K562 (cell line): ENCODE data around the gene SPATA2. TPM values are rescaled to one million over a fixed set of nuclear protein-coding genes. Genes with fewer than 3 reads are reported as not detected.

Experiments used
- ATAC-seq: fragments of 200-7000 bp; cut with Tn5 transposase; 3 replicates; pipeline ENCODE4 v1.9.1; 2020; ENCODE audit warnings: moderate library complexity
- Bru-seq: library from RNA; stranded (reverse); fragments of 400-500 nt; gene quantifications from one replicate; lab custom pipeline; 2021; lab: Mats Ljungman, UMichigan
- BruChase-seq, 2 experiments: library from RNA; stranded (reverse); fragments of 400-500 nt; gene quantifications; one replicate each; lab custom pipeline; 2021; lab: Mats Ljungman, UMichigan
- BruUV-seq: library from RNA; stranded (reverse); fragments of 400-500 nt; replicated peaks from 2 replicates; lab custom pipeline; 2021; lab: Mats Ljungman, UMichigan
- CTCF ChIA-PET: fragments of 300-600 bp; formaldehyde crosslinking; extraction: SDS; loops from one replicate; lab custom pipeline; 2021; ENCODE audit warnings: low intra/inter-chr PET ratio; lab: Yijun Ruan, JAX
- POLR2A ChIA-PET: fragments of 300-600, 350-650 bp; sonication (Branson Sonifier 250); formaldehyde crosslinking; extraction: SDS; loops from one replicate; lab custom pipeline; 2021; ENCODE audit warnings: antibody characterized with exemption, inconsistent platforms; lab: Yijun Ruan, JAX
- DNase-seq, 4 experiments: peaks; one replicate each; pipeline versions ENCODE4 v3.0.0 to v3.0.0-alpha.2; 2011 to 2018; ENCODE audit warnings: low spot score in 3 of 4, mixed read lengths in 3 of 4; ENCODE audit errors: extremely low read depth in 1 of 4
- FAIRE-seq: peaks from 2 replicates; lab custom pipeline; 2011; peaks lifted over from hg19 to GRCh38; lab: Jason Lieb, UNC
- H2AFZ ChIP-seq: 2 replicates; pipeline ENCODE4 v1.6.0; 2011; ENCODE audit warnings: low read depth, low read length, control low read depth, inconsistent platforms
- H3K27ac ChIP-seq: fragments of 200-600 bp; 3 replicates; pipeline ENCODE4 v1.8.0; 2011; ENCODE audit warnings: low read depth, mild to moderate bottlenecking, control low read depth, inconsistent platforms, low read length, moderate library complexity, mixed read lengths; ENCODE audit errors: extremely low read depth
- H3K27me3 ChIP-seq, 2 experiments: fragments of 300-600 bp in 1 of 2; 2 replicates in 1 of 2; 3 replicates in 1 of 2; pipeline versions ENCODE4 v1.6.0 to v1.8.0; 2011; ENCODE audit warnings: inconsistent platforms in 2 of 2, low read length in 2 of 2, mild to moderate bottlenecking in 1 of 2, mixed read lengths in 1 of 2, moderate library complexity in 1 of 2; ENCODE audit not compliant: control insufficient read depth in 2 of 2, insufficient read depth in 2 of 2
- H3K36me3 ChIP-seq: fragments of 300-600 bp; 3 replicates; pipeline ENCODE4 v1.8.0; 2011; ENCODE audit warnings: mild to moderate bottlenecking, low read length, inconsistent platforms; ENCODE audit not compliant: control insufficient read depth, insufficient read depth
- H3K4me1 ChIP-seq, 2 experiments: fragments of 200-600 bp in 1 of 2; replicated peaks in 1 of 2; 2 replicates in 1 of 2; 3 replicates in 1 of 2; pipeline versions ENCODE4 v1.5.1 to v1.8.0; 2011; ENCODE audit warnings: inconsistent platforms in 2 of 2, low read length in 2 of 2, mild to moderate bottlenecking in 1 of 2, mixed read lengths in 1 of 2, moderate library complexity in 1 of 2; ENCODE audit not compliant: control insufficient read depth in 2 of 2, insufficient read depth in 2 of 2
- H3K4me2 ChIP-seq: 2 replicates; pipeline ENCODE4 v1.6.1; 2011; ENCODE audit warnings: low read length, control low read depth, inconsistent platforms, mixed read lengths; ENCODE audit not compliant: insufficient read depth
- H3K4me3 ChIP-seq: fragments of 200-600 bp; sonication (generic), shearing (Covaris generic); 2 replicates; pipeline ENCODE4 v1.5.1; 2016; ENCODE audit warnings: control low read depth, inconsistent platforms
- H3K79me2 ChIP-seq: fragments of 200-600 bp; 3 replicates; pipeline ENCODE4 v1.8.0; 2011; ENCODE audit warnings: low read length, inconsistent platforms; ENCODE audit not compliant: control insufficient read depth, insufficient read depth
- H3K9ac ChIP-seq, 2 experiments: 2 replicates each; pipeline versions ENCODE4 v1.6.0 to v1.6.1; 2011; ENCODE audit warnings: low read depth in 2 of 2, low read length in 2 of 2, control low read depth in 1 of 2, inconsistent platforms in 1 of 2, mild to moderate bottlenecking in 1 of 2, mixed read lengths in 1 of 2; ENCODE audit not compliant: insufficient read depth in 1 of 2
- H3K9me1 ChIP-seq: one replicate; pipeline ENCODE4 v1.6.0; 2011; ENCODE audit warnings: inconsistent platforms, mild to moderate bottlenecking, low read length, moderate library complexity; ENCODE audit not compliant: control insufficient read depth, insufficient read depth
- H3K9me3 ChIP-seq: replicated peaks from 2 replicates; pipeline ENCODE4 v1.5.1; 2011; ENCODE audit warnings: low read depth, low read length, inconsistent platforms; ENCODE audit not compliant: control insufficient read depth, insufficient read depth
- H4K20me1 ChIP-seq: replicated peaks from 2 replicates; pipeline ENCODE4 v1.6.1; 2011; ENCODE audit warnings: low read length, inconsistent platforms, mixed read lengths; ENCODE audit not compliant: control insufficient read depth, insufficient read depth
- BDP1 ChIP-seq: IDR thresholded peaks from 3 replicates; pipeline ENCODE4 v1.6.1; 2011; ENCODE audit not compliant: insufficient read length, insufficient read depth
- TRIM24 ChIP-seq, 2 experiments: fragments of 450-650 bp; IDR thresholded peaks; 2 replicates each; pipeline ENCODE4 v1.6.1; 2016
- ZNF408 ChIP-seq: fragments of 250-450 bp; sonication (Bioruptor Pico); IDR thresholded peaks from 2 replicates; pipeline ENCODE4 v1.4.0; 2020; ENCODE audit warnings: low read depth, mild to moderate bottlenecking, moderate library complexity
- WGBS: fragments of 100-300 bp; shearing (Covaris generic); methylation state at CpG from one replicate; pipeline ENCODE4 v1.1.6; 2016; ENCODE audit warnings: low coverage, mixed read lengths; ENCODE audit not compliant: insufficient coverage; ENCODE audit errors: missing lambda C conversion rate; 5-methylcytosine and 5-hydroxymethylcytosine counted together
- in situ Hi-C: fragments of 300-500 bp; cut with MboI; formaldehyde crosslinking; loops from 4 replicates; pipeline ENCODE4 v1.15.0; 2018; ENCODE audit warnings: inconsistent platforms, mixed read lengths
- intact Hi-C: fragments of 100-400 bp; cut with micrococcal nuclease; formaldehyde crosslinking; loops from 2 replicates; pipeline ENCODE4 v1.14.2; 2022
- long read RNA-seq, 3 experiments: library from polyadenylated mRNA in 2 of 3; library from RNA in 1 of 3; unstranded in 2 of 3; stranded (forward) in 1 of 3; transcript quantifications; one replicate each; pipeline ENCODE4 v2.0.0, GENCODE V29; 2019 to 2022
- polyA minus RNA-seq, 3 experiments: library from RNA; depleted of rRNA, polyadenylated mRNA; stranded (reverse); fragments of >200 nt; gene quantifications; 2 replicates each; pipeline ENCODE4 v1.2.3, GENCODE V29; 2011
- polyA plus RNA-seq, 8 experiments: library from polyadenylated mRNA; depleted of rRNA in 4 of 8; stranded (reverse) in 5 of 8; unstranded in 3 of 8; fragments of >200 nt; fragmentation: Nextera tagmentation in 2 of 8; fragmentation: Illumina TruSeq in 1 of 8; extraction: Ambion mirVana in 2 of 8; extraction: Trizol in 1 of 8; gene quantifications; 2 replicates each; pipeline versions ENCODE4 v1.2.1 to v1.2.3, GENCODE V29; 2011 to 2014; ENCODE audit warnings: inconsistent platforms in 1 of 8, missing spikeins in 1 of 8
- total RNA-seq, 7 experiments: library from RNA; depleted of rRNA in 6 of 7; stranded (reverse); fragments of >200 nt in 6 of 7; fragmentation: Illumina TruSeq in 2 of 7; extraction: Trizol in 2 of 7; gene quantifications; 2 replicates each; pipeline versions ENCODE4 v1.2.1 to v1.2.3, GENCODE V29; 2011 to 2021; ENCODE audit warnings: low replicate concordance in 1 of 7
- TF ChIP-seq, protein P1 (sequence below): sonication (generic); formaldehyde crosslinking; IDR thresholded peaks from 2 replicates; pipeline ENCODE4 v1.8.1; 2023; ENCODE audit warnings: mild to moderate bottlenecking, missing genetic modification reagents
- TF ChIP-seq, protein P2 (sequence below): fragments of 200-800 bp; sonication (Bioruptor generic); IDR thresholded peaks from 2 replicates; pipeline ENCODE4 v1.6.1; 2017; ENCODE audit warnings: missing genetic modification characterization, missing compliant biosample characterization

Gene SPATA2, protein sequence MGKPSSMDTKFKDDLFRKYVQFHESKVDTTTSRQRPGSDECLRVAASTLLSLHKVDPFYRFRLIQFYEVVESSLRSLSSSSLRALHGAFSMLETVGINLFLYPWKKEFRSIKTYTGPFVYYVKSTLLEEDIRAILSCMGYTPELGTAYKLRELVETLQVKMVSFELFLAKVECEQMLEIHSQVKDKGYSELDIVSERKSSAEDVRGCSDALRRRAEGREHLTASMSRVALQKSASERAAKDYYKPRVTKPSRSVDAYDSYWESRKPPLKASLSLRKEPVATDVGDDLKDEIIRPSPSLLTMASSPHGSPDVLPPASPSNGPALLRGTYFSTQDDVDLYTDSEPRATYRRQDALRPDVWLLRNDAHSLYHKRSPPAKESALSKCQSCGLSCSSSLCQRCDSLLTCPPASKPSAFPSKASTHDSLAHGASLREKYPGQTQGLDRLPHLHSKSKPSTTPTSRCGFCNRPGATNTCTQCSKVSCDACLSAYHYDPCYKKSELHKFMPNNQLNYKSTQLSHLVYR
- total RNA-seq (2011; cell fraction: chromatin; rRNA removed; ENCODE audit: low replicate concordance), result 8.9 and 19.4 TPM in 2 replicates
- total RNA-seq (2011; cell fraction: nucleolus; rRNA removed), result 11.3 and 13.7 TPM in 2 replicates
- total RNA-seq (2011; cell fraction: nucleoplasm; rRNA removed), result 8.9 and 10.6 TPM in 2 replicates
- total RNA-seq (2014; rRNA removed) (2.6 and 2.7 TPM in 2 replicates), total RNA-seq (2014; rRNA removed; fragmentation: Illumina TruSeq; extraction: Trizol) (2.2 and 2.5 TPM in 2 replicates), total RNA-seq (2015; rRNA removed; fragmentation: Illumina TruSeq; extraction: Trizol) (2.6 and 2.7 TPM in 2 replicates), total RNA-seq (2021) (8.0 and 8.2 TPM in 2 replicates), polyA plus RNA-seq (2011; rRNA removed) (3.8 and 7.3 TPM in 2 replicates), polyA plus RNA-seq (2014; fragmentation: Illumina TruSeq; extraction: Trizol) (5.0 and 6.7 TPM in 2 replicates), polyA plus RNA-seq (2014; fragmentation: Nextera tagmentation; extraction: Ambion mirVana) (under 1 TPM; 0.46 to 0.59 TPM), polyA plus RNA-seq (2014; rRNA removed) (3.2 and 4.0 TPM in 2 replicates), polyA minus RNA-seq (2011; rRNA and poly(A)+ RNA removed) (3.8 and 4.3 TPM in 2 replicates), Bru-seq, nascent RNA (percentile 84 among the genes with signal in this experiment), BruChase-seq, experiment 1, labeled RNA remaining after a 2-hour chase (percentile 82 among the genes with signal in this experiment), BruChase-seq, experiment 2, labeled RNA remaining after a 6-hour chase (percentile 78 among the genes with signal in this experiment)
- 5.4 and 6.6 TPM in 2 replicates for polyA plus RNA-seq (2011; cell fraction: cytosol; rRNA removed)
- polyA plus RNA-seq (2011; cell fraction: nucleus; rRNA removed), result 6.0 and 6.9 TPM in 2 replicates
- 4.3 and 4.6 TPM in 2 replicates for polyA plus RNA-seq (2012)
- 3.8 and 4.3 TPM in 2 replicates for polyA minus RNA-seq (2011; cell fraction: cytosol; rRNA and poly(A)+ RNA removed)
- 3.0 and 3.8 TPM in 2 replicates for polyA minus RNA-seq (2011; cell fraction: nucleus; rRNA and poly(A)+ RNA removed)
- long read RNA-seq, experiment 1, full-length matches to known transcripts, result 11 of 40 reads
- long read RNA-seq, experiment 1, partial matches to known transcripts, result 1 of 40 reads
- long read RNA-seq, experiment 1, other reads (novel, unspliced or antisense), result 28 of 40 reads
- long read RNA-seq, experiment 2, full-length matches to known transcripts, result 7 of 13 reads
- long read RNA-seq, experiment 2, partial matches to known transcripts, result 0 of 13 reads
- long read RNA-seq, experiment 2, other reads (novel, unspliced or antisense), result 6 of 13 reads
- long read RNA-seq, experiment 3, full-length matches to known transcripts, result 2 of 3 reads
- long read RNA-seq, experiment 3, partial matches to known transcripts, result 0 of 3 reads
- long read RNA-seq, experiment 3, other reads (novel, unspliced or antisense), result 1 of 3 reads

DNA sequence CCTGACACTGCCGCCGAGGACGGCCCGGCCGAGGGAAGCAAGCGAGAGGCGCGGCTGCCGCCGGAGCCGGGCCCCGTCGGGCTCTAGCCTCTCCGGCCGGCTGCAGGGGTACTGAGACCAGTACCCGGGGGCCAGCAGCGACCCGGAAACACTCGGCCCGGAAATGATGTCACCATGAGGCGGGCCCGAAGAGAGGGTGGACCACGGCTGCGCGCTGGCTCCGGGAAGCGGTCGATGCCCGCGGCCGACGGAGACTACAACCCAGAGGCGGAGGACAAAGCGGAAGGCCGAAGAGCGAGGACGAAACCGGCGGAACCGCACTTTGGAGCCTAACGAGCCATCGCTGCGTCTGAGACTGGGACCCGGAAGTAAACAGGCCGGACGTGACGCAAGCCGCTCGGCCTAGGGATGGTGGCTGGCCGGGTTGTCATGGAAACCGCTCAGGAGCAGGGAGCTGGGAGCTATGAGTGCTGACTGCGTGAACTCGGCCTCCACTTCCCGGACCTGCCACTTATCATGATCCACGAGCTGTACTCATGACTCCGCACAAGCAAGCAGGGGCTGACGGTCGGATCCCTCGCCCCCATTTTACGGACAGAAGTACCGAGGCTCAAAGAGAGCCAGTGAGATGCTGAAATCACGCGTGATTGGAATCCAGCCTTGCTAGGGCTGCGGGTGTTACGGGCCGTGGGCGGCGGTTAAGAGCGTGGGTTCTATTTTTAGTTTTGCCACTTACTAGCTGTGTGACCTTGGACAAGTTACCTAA is at the start of gene SPATA2:
SPATA2 (minus strand) TSS at position 150 of the 766 bp plus-strand sequence. CDS start 7,039 bp downstream, outside the sequence.
- WGBS, result under 1% methylated on average over 56 of the region's 69 CpGs
- POLR2A ChIA-PET, result interaction anchor here (0.6 to 1.7 kb wide), 12 partner anchors 9 to 553 kb away, joined by 3 to 16 read pairs (median 3); partner anchors contain the start of gene RNF114
- TSS peak; percentile 78 for BruUV-seq
- FAIRE-seq (peak; percentile 99), ATAC-seq (peak; percentile 90), DNase-seq (peak; percentile 92 to 98 (median 94))
- in situ Hi-C loops (no loop called here), intact Hi-C loops (loop anchor here (2.0 kb wide), 1 partner anchor 13 kb away; no protein-coding TSS in a partner anchor)
- H3K79me2 ChIP-seq, result peaks cover 46% of the 10 kb centered on the region
- H3K36me3 ChIP-seq, result peaks cover 13% of the 10 kb centered on the region; the same call in 1 of the 3 replicates
- H3K9me3 ChIP-seq, result no peaks in the 10 kb centered on the region
- CTCF ChIA-PET, result no interaction called here
- peak within 1 kb of the TSS; percentile 99 for H3K4me2 ChIP-seq
- peak within 1 kb of the TSS; percentile 100 for H2AFZ ChIP-seq
- H3K27ac ChIP-seq, result peak within 1 kb of the TSS; percentile 100
- no peaks in the 10 kb centered on the region for H3K9me1 ChIP-seq
- H3K4me3 ChIP-seq, result peak within 1 kb of the TSS; percentile 93
- H4K20me1 ChIP-seq, result peaks cover 13% of the 10 kb centered on the region; the same call in 1 of the 2 replicates
- H3K9ac ChIP-seq, result peak within 1 kb of the TSS; percentile 95 to 99
- peaks cover 16 to 17% of the 10 kb centered on the region in 2 experiments; a peak in 4 of 5 replicates for H3K4me1 ChIP-seq
- no peaks in the 10 kb centered on the region for H3K27me3 ChIP-seq
- TF ChIP-seq TRIM24 (IDR thresholded peaks at IDR 0.05) (no peak), BDP1 (no peak), ZNF408 (CRISPR knock-in tag) (no peak)
- TF ChIP-seq, protein P1, sequence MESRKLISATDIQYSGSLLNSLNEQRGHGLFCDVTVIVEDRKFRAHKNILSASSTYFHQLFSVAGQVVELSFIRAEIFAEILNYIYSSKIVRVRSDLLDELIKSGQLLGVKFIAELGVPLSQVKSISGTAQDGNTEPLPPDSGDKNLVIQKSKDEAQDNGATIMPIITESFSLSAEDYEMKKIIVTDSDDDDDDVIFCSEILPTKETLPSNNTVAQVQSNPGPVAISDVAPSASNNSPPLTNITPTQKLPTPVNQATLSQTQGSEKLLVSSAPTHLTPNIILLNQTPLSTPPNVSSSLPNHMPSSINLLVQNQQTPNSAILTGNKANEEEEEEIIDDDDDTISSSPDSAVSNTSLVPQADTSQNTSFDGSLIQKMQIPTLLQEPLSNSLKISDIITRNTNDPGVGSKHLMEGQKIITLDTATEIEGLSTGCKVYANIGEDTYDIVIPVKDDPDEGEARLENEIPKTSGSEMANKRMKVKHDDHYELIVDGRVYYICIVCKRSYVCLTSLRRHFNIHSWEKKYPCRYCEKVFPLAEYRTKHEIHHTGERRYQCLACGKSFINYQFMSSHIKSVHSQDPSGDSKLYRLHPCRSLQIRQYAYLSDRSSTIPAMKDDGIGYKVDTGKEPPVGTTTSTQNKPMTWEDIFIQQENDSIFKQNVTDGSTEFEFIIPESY (CRISPR knock-in tag), result peak; percentile 9; the same call in 1 of the 2 replicates
- TF ChIP-seq, protein P2, sequence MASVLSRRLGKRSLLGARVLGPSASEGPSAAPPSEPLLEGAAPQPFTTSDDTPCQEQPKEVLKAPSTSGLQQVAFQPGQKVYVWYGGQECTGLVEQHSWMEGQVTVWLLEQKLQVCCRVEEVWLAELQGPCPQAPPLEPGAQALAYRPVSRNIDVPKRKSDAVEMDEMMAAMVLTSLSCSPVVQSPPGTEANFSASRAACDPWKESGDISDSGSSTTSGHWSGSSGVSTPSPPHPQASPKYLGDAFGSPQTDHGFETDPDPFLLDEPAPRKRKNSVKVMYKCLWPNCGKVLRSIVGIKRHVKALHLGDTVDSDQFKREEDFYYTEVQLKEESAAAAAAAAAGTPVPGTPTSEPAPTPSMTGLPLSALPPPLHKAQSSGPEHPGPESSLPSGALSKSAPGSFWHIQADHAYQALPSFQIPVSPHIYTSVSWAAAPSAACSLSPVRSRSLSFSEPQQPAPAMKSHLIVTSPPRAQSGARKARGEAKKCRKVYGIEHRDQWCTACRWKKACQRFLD, result peak; percentile 86
